Neural progenitor cell (in vitro differentiated cells): ENCODE data around the gene SGTB.

Source experiments
- CTCF ChIP-seq: fragments of 200-600 bp; sonication (generic); IDR thresholded peaks from 2 replicates; pipeline ENCODE4 v1.5.1; 2017; ENCODE audit warnings: antibody characterized with exemption, mild to moderate bottlenecking
- EZH2 ChIP-seq: fragments of 200-600 bp; sonication (generic); IDR thresholded peaks from 2 replicates; pipeline ENCODE4 v1.6.1; 2017; ENCODE audit warnings: antibody characterized with exemption, mild to moderate bottlenecking, moderate library complexity

- TF ChIP-seq EZH2 (no peak), CTCF (no peak)
These were observed 3.2 kb downstream of the SGTB start for GRCh38 chr5:65718576-65719310.
